BLaER1 treated with 17β-estradiol and CSF1 and Interleukin-3, amounts not matched to agents 10 nM and 100 nM (cell line): Measurements from ENCODE around the gene IDH3A.

Experiments
- H3K27ac ChIP-seq, 11 experiments: shearing (Covaris generic); formaldehyde crosslinking; 2 replicates each; pipeline ENCODE4 v1.8.1; 2022
- H3K27me3 ChIP-seq, 11 experiments: shearing (Covaris generic); formaldehyde crosslinking; 2 replicates each; pipeline ENCODE4 v1.8.1; 2022
- H3K36me3 ChIP-seq, 11 experiments: shearing (Covaris generic); formaldehyde crosslinking; 2 replicates each; pipeline ENCODE4 v1.8.1; 2022
- H3K4me1 ChIP-seq, 10 experiments: shearing (Covaris generic); formaldehyde crosslinking; 2 replicates each; pipeline ENCODE4 v1.8.1; 2022
- H3K4me2 ChIP-seq, 11 experiments: shearing (Covaris generic); formaldehyde crosslinking; 2 replicates each; pipeline ENCODE4 v1.8.1; 2022
- H3K4me3 ChIP-seq, 10 experiments: shearing (Covaris generic); formaldehyde crosslinking; 2 replicates each; pipeline ENCODE4 v1.8.1; 2022
- H3K9ac ChIP-seq, 11 experiments: shearing (Covaris generic); formaldehyde crosslinking; 2 replicates each; pipeline ENCODE4 v1.8.1; 2022
- H3K9me3 ChIP-seq, 11 experiments: shearing (Covaris generic); formaldehyde crosslinking; replicated peaks in 1 of 11; 2 replicates each; pipeline ENCODE4 v1.8.1; 2022
- H4K20me1 ChIP-seq, 11 experiments: shearing (Covaris generic); formaldehyde crosslinking; 2 replicates each; pipeline ENCODE4 v1.8.1; 2022
- Cebpa-rat ChIP-seq, 11 experiments: shearing (Covaris generic); IDR thresholded peaks; 2 replicates each; pipeline ENCODE4 v1.8.1; 2022

The IDH3A gene

DNA sequence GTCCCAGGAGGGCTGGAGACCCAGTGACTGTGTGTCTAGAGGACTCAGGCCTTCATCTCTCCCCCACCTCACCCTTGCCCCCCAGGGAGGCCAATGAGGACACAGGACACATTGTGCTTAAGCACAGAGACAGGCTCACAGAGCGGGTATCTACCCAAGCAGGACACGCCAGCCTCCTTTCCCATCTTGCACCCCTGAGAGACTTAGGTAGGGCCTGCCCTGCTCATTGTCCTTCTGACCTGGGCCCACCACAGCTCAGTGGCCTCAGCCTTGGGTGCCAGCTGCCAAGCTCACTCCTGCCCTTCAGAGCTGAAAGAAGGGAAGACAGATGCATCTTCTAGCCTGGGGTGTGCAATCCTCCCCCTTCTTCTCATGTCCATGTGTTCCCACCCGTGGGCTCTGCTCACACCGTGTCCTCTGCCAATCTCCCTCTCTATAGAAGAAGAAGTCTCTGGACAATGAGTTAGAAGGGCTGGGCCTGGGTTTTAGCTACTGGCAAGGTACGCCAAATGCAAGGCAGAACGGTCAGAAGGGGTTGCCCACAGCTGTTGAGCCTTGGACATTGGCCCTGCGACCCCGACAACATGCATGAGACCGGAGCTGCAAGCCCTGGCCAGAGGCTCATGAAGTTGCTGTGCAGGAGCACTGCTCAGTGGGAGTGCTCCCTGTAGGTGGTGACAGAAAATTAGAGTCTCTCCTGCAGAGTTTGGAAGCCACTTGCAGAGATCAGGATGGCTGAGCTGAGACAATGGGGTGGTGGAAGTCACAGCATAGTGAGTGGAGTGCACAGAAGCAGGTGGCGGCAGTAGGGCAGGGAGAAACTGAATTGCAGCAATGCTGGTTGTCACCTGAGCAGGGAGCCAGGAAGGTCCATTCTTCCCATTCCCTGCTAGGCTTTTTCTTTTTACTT is 52.4 kb downstream of the IDH3A start:
- Histone ChIP-seq H3K9ac (no peak overlapping the region), H3K27me3 (no peaks in the 10 kb centered on the region), H3K4me2 (no peak overlapping the region), H3K4me3 (no peak overlapping the region), H3K4me1 (peaks cover 0 to 20% (median 10%) of the 10 kb centered on the region in 10 experiments; a peak in 14 of 20 replicates), H3K9me3 (no peaks in the 10 kb centered on the region), H3K36me3 (no peaks in the 10 kb centered on the region), H4K20me1 (peaks cover 0 to 9% (median 0%) of the 10 kb centered on the region in 11 experiments; a peak in 2 of 22 replicates), H3K27ac (no peak overlapping the region)
- no peak for TF ChIP-seq Cebpa-rat (IDR thresholded peaks at IDR 0.05)

DNA sequence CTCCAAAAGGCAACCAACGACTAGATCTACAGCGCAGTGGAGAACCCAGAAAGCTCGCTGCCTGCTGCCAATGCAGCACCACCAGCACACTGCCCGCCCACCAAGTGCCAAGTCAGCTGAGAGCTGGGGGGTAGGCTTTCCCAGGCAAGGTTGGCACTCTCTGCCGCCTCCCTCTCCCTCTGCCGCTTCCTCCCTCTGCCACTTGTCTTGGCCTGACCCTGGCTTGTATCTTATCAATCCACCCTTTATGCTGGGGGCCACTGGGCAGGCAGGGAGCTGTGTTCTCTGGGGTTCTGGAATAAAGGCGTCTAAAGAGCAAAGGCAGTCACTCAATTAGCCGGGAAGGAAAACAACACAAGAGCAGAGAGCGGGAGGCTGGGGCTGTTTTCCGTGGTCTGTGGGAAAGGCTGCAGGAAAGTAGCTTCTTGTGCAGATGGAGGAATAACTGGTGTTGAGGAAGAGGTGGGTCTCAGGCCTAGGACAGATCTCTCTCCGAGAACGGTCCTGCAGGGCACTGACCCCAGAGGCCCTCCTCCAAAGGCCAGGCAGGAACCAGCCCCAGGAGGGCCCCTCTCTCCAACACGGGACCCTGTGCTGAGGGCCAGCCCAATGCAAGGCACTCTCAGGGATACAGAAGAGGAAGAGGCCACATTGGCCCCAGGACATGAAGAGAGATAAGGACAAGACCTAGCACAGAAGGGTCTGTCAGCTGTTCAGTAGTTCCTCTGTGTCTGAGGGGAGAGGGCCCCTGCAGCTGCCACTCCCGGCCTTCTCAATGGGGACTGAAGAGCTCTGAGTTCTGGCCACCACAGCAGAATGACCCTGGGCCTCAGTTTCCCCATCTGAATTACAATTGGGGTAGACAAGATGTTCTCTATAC is 54.4 kb downstream of the IDH3A start:
- Histone ChIP-seq H3K9me3 (no peaks in the 10 kb centered on the region), H4K20me1 (peaks cover 0 to 9% (median 0%) of the 10 kb centered on the region in 11 experiments; a peak in 2 of 22 replicates), H3K4me2 (no peak overlapping the region), H3K36me3 (no peaks in the 10 kb centered on the region), H3K27ac (no peak overlapping the region), H3K4me3 (no peak overlapping the region), H3K9ac (no peak overlapping the region), H3K4me1 (peaks cover 0 to 24% (median 11%) of the 10 kb centered on the region in 10 experiments; a peak in 14 of 20 replicates), H3K27me3 (no peaks in the 10 kb centered on the region)
- no peak for TF ChIP-seq Cebpa-rat (IDR thresholded peaks at IDR 0.05)

DNA sequence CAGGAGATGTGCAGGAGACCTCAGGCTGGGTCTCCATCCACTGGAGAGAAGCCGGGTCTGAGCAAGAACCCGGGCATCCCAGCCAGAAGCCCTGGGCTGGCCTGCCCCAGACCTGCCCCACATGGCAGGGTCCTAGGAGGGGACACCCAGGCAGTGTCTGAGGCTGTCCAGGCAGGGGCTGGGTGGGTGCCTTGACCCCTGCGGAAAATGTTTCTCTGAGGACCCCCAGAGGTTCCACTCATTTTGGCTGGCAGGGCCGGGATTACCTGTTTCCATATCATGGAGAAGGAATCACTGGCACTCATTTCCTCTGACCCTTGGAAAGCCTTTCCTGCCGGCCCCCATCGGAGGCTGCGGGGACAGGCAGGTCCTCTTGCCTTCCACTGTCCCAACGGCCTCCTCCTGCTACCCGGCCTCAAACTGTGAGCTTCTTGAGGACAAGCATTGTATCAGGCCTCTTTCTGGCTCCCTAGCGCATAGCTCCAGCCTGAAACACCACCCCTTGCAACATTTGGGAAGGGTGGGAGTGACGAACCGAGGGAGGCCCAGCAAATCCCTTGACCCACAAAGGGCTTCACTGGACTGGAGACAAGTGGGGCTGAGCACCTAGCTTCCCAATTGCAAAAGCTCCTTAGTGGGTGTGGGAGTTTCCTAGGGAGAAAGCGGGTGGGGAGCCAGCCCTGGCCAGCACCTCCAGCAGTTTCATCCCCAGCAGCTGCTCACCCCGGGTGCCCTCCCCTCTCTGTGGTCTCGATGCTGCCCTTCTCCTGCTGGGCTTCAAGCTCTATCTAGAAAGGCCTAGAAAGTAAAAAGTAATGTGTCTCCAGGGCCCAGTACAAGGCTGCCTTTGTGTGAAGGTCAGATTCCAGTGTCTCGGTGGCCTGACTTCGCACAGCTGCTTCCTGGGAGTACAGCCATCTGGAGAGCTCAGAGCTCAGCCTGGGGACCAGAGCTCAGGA is 55.5 kb downstream of the IDH3A start:
- peaks cover 0 to 24% (median 13%) of the 10 kb centered on the region in 10 experiments; a peak in 14 of 20 replicates for H3K4me1 ChIP-seq
- no peak overlapping the region for H3K27ac ChIP-seq
- no peak overlapping the region for H3K4me3 ChIP-seq
- peak overlapping the region in 3 of 11 experiments; percentile 0 to 66 (median 10); a peak in 1 of 22 replicates for H3K4me2 ChIP-seq
- H3K36me3 ChIP-seq = no peaks in the 10 kb centered on the region
- H3K27me3 ChIP-seq = no peaks in the 10 kb centered on the region
- 0 out of 22 replicates have a peak overlapping the region, but pooled peaks of 1 of the 11 experiments have one; percentile 3 for H3K9ac ChIP-seq
- H3K9me3 ChIP-seq = no peaks in the 10 kb centered on the region
- no peak for TF ChIP-seq Cebpa-rat (IDR thresholded peaks at IDR 0.05)
- H4K20me1 ChIP-seq = peaks cover 0 to 9% (median 0%) of the 10 kb centered on the region in 11 experiments; a peak in 2 of 22 replicates

DNA sequence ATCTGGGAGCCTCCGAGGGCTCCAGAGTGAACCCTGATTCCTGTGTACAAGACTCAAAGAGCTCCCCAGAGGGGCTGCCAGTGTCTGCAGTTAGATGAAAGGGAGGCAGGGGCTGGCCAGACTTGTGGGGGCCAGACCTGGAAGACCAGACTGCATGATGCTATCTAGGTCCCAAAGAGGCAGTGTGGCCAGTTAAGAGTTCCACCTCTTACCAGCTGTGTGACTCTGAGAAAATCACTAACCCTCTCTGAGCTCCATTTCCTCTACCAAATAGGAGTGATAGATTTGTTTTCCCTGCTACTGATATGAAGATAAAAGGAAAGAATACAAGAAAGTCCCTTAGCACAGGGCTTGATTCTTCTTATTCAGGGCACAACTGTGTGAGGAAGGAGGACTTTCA is 56.2 kb downstream of the IDH3A start:
- Histone ChIP-seq H4K20me1 (peaks cover 0 to 9% (median 0%) of the 10 kb centered on the region in 11 experiments; a peak in 2 of 22 replicates), H3K4me1 (peaks cover 0 to 31% (median 20%) of the 10 kb centered on the region in 10 experiments; a peak in 14 of 20 replicates), H3K4me3 (no peak overlapping the region), H3K9me3 (no peaks in the 10 kb centered on the region), H3K4me2 (peak overlapping the region in 4 of 11 experiments; percentile 0 to 67 (median 54); a peak in 5 of 22 replicates), H3K27ac (no peak overlapping the region), H3K9ac (0 out of 22 replicates have a peak overlapping the region, but pooled peaks of 1 of the 11 experiments have one; percentile 11), H3K36me3 (no peaks in the 10 kb centered on the region), H3K27me3 (no peaks in the 10 kb centered on the region)
- no peak for TF ChIP-seq Cebpa-rat (IDR thresholded peaks at IDR 0.05)

DNA sequence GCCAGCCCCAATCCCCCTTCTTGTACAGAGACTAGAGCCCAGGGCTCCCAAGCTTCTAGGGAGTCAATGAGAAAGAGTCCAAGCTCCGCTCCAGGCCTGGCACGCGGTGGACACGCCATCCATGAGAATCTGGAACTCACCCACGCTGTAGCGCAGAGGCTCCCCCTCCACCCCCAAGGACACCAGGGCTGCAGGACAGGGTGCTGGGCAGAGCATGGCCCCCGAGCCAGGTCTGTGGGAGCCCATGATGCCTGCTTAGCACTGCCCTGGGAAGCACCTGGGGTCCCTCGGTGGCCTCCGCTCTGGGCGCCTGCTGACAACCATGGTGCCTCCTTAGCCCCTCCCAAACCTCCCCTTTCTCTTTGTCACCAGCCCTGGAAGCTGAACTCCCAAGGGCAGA is 56.7 kb downstream of the IDH3A start:
- Histone ChIP-seq H3K27ac (no peak overlapping the region), H3K4me1 (peaks cover 0 to 36% (median 24%) of the 10 kb centered on the region in 10 experiments; a peak in 14 of 20 replicates), H3K4me3 (no peak overlapping the region), H3K9ac (0 out of 22 replicates have a peak overlapping the region, but pooled peaks of 2 of the 11 experiments have one; percentile 11 to 14), H3K4me2 (peak overlapping the region in 8 of 11 experiments; percentile 24 to 67 (median 54); a peak in 14 of 22 replicates), H3K27me3 (no peaks in the 10 kb centered on the region), H3K36me3 (no peaks in the 10 kb centered on the region), H4K20me1 (peaks cover 0 to 9% (median 0%) of the 10 kb centered on the region in 11 experiments; a peak in 2 of 22 replicates), H3K9me3 (no peaks in the 10 kb centered on the region)
- TF ChIP-seq Cebpa-rat (IDR thresholded peaks at IDR 0.05) = no peak

DNA sequence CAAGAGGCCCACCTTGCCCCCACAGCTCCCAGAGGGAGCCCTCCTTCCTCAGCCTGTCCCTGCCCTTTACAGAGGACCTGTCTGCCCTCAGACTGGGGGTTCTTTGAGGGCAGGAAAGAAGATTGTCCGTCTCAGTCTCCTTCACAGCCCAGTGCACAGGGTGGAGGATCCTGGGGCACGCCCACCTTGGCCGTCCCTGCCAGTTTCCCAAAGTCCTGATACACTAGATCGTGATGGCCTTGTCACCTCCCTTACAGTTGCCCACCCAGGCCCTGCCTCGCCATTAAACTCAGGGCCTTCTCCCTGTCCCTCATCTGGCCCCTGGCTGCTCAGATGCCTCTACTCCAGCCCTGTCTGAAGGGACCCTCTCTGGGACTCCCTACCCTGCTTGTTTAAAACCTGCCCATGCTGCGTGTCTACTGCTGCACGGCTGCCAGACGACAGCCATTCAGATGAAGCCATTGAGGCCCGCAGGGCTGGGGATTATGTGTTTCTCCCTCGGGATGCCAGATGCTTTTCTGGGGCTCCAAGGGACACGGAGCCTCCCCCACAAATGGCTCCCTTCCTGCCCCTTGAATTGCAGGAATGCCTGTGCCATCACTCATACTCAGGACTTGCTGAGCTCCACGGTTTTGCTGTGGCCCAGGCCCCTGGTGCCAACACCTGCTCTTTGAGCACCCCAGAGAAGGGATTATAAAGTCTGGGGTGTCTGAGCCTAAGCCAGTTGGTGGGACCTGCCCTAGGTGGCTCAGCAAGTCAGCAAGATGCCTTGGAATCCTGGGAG is 57.4 kb downstream of the IDH3A start:
- no peak overlapping the region for H3K4me3 ChIP-seq
- H3K9me3 ChIP-seq = no peaks in the 10 kb centered on the region
- H3K9ac ChIP-seq = 0 out of 22 replicates have a peak overlapping the region, but pooled peaks of 1 of the 11 experiments have one; percentile 14
- TF ChIP-seq Cebpa-rat (IDR thresholded peaks at IDR 0.05) = no peak
- H3K27me3 ChIP-seq = no peaks in the 10 kb centered on the region
- H4K20me1 ChIP-seq = peaks cover 0 to 9% (median 0%) of the 10 kb centered on the region in 11 experiments; a peak in 2 of 22 replicates
- H3K27ac ChIP-seq = no peak overlapping the region
- peak overlapping the region in 8 of 11 experiments; percentile 24 to 67 (median 54); a peak in 14 of 22 replicates for H3K4me2 ChIP-seq
- no peaks in the 10 kb centered on the region for H3K36me3 ChIP-seq
- peaks cover 0 to 38% (median 24%) of the 10 kb centered on the region in 10 experiments; a peak in 14 of 20 replicates for H3K4me1 ChIP-seq

DNA sequence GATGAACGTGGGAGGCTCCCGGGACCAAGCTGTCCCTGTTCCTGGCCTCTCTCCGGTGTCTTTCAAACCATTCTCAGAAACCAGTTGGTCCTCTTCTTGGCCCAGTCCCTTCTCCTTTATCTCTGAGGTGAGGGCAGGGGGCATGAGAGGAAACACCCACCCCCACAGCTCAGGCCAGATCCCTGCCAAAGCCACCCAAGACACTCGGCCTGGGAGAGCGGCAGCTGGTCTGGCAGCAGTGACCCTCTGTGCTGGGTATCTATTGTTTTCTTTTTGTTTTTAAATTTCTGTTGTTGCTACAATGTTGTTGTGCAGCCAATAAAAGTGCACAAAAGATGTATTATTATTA is 57.9 kb downstream of the IDH3A start:
- no peak for TF ChIP-seq Cebpa-rat (IDR thresholded peaks at IDR 0.05)

More for the DNA sequence above, 57.9 kb downstream of the IDH3A start:
- Histone ChIP-seq H3K9ac (no peak overlapping the region), H3K27ac (no peak overlapping the region), H3K36me3 (no peaks in the 10 kb centered on the region), H3K4me3 (no peak overlapping the region), H3K4me2 (no peak overlapping the region; a peak in 1 of 22 replicates), H3K4me1 (peaks cover 0 to 38% (median 24%) of the 10 kb centered on the region in 10 experiments; a peak in 17 of 20 replicates), H3K9me3 (no peaks in the 10 kb centered on the region), H4K20me1 (peaks cover 0 to 9% (median 0%) of the 10 kb centered on the region in 11 experiments; a peak in 2 of 22 replicates), H3K27me3 (no peaks in the 10 kb centered on the region)
